IMR-90 (cell line): ENCODE results near the gene ANKRD33B. TPM values are rescaled to one million over a fixed set of nuclear protein-coding genes. Genes with fewer than 3 reads are reported as not detected.
"Not testable (repeated sequence)": the region's sequence is repeated elsewhere in the genome, so short reads cannot be mapped to it uniquely, and the experiment has no call there.

Experiments
- ATAC-seq: fragments of 200-7000 bp; cut with Tn5 transposase; 2 replicates; pipeline ENCODE4 v1.9.1; 2020; ENCODE audit warnings: low read depth, mild to moderate bottlenecking, moderate library complexity
- BruUV-seq: library from RNA; stranded (reverse); fragments of 400-500 nt; replicated peaks from 2 replicates; lab custom pipeline; 2021; lab: Mats Ljungman, UMichigan
- CTCF ChIA-PET: fragments of 300-600 bp; formaldehyde crosslinking; extraction: SDS; loops from one replicate; lab custom pipeline; 2021; ENCODE audit warnings: antibody characterized with exemption; lab: Yijun Ruan, JAX
- POLR2A ChIA-PET: fragments of 300-600 bp; sonication (Branson Sonifier 250); formaldehyde crosslinking; loops from one replicate; lab custom pipeline; 2022; ENCODE audit warnings: antibody characterized with exemption; ENCODE audit not compliant: unreplicated experiment; lab: Charles Lee
- DNase-seq: peaks from one replicate; pipeline ENCODE4 v3.0.0; 2013
- H2AFZ ChIP-seq: replicated peaks from 2 replicates; pipeline ENCODE3; 2013; ENCODE audit warnings: low read length, mild to moderate bottlenecking; ENCODE audit not compliant: poor library complexity
- H2AK5ac ChIP-seq: 2 replicates; pipeline ENCODE4 v1.6.1; 2013; ENCODE audit warnings: low read depth, low read length, inconsistent platforms
- H2AK9ac ChIP-seq: replicated peaks from 2 replicates; pipeline ENCODE3; 2013; ENCODE audit warnings: mild to moderate bottlenecking, low read depth, low read length, moderate library complexity; ENCODE audit not compliant: poor library complexity
- H2BK120ac ChIP-seq: 2 replicates; pipeline ENCODE4 v1.6.1; 2013; ENCODE audit warnings: low read depth, low read length, inconsistent platforms
- H2BK15ac ChIP-seq: 3 replicates; pipeline ENCODE4 v1.6.1; 2013; ENCODE audit warnings: low read depth, low read length, inconsistent platforms
- H2BK20ac ChIP-seq: 2 replicates; pipeline ENCODE4 v1.6.1; 2013; ENCODE audit warnings: low read depth, mild to moderate bottlenecking, inconsistent platforms, low read length, moderate library complexity
- H2BK5ac ChIP-seq: 2 replicates; pipeline ENCODE4 v1.6.1; 2013; ENCODE audit warnings: mild to moderate bottlenecking, low read depth, low read length, inconsistent platforms; ENCODE audit not compliant: poor library complexity, severe bottlenecking
- H3K14ac ChIP-seq: replicated peaks from 2 replicates; pipeline ENCODE4 v1.6.1; 2013; ENCODE audit warnings: low read depth, low read length, inconsistent platforms
- H3K18ac ChIP-seq: 2 replicates; pipeline ENCODE4 v1.6.1; 2013; ENCODE audit warnings: low read depth, low read length, control low read depth
- H3K23ac ChIP-seq: 2 replicates; pipeline ENCODE4 v1.6.1; 2013; ENCODE audit warnings: low read depth, low read length, inconsistent platforms
- H3K27ac ChIP-seq: 2 replicates; pipeline ENCODE4 v1.5.1; 2013; ENCODE audit warnings: mild to moderate bottlenecking, control low read depth, low read length; ENCODE audit not compliant: insufficient read depth
- H3K27me3 ChIP-seq: 2 replicates; pipeline ENCODE4 v1.6.1; 2013; ENCODE audit warnings: low read length; ENCODE audit not compliant: control insufficient read depth, insufficient read depth
- H3K36me3 ChIP-seq: 2 replicates; pipeline ENCODE4 v1.6.1; 2013; ENCODE audit warnings: low read length, mixed read lengths; ENCODE audit not compliant: control insufficient read depth, insufficient read depth
- H3K4ac ChIP-seq: 2 replicates; pipeline ENCODE4 v1.6.1; 2013; ENCODE audit warnings: low read depth, low read length, inconsistent platforms
- H3K4me1 ChIP-seq: 2 replicates; pipeline ENCODE4 v1.6.1; 2013; ENCODE audit warnings: low read length, mixed read lengths; ENCODE audit not compliant: control insufficient read depth, insufficient read depth
- H3K4me2 ChIP-seq: 2 replicates; pipeline ENCODE4 v1.6.1; 2013; ENCODE audit warnings: low read depth, mild to moderate bottlenecking, control low read depth, low read length, moderate library complexity
- H3K4me3 ChIP-seq: 2 replicates; pipeline ENCODE4 v1.5.1; 2013; ENCODE audit warnings: low read depth, mild to moderate bottlenecking, control low read depth, low read length, moderate library complexity; ENCODE audit not compliant: insufficient read depth
- H3K56ac ChIP-seq: 2 replicates; pipeline ENCODE4 v1.6.1; 2013; ENCODE audit warnings: low read length, inconsistent platforms; ENCODE audit not compliant: insufficient read depth; ENCODE audit errors: extremely low read depth
- H3K79me1 ChIP-seq, 2 experiments: 2 replicates each; pipeline ENCODE4 v1.6.1; 2013; ENCODE audit warnings: low read length in 2 of 2, inconsistent platforms in 1 of 2, low read depth in 1 of 2
- H3K9ac ChIP-seq: 2 replicates; pipeline ENCODE4 v1.6.1; 2013; ENCODE audit warnings: low read depth, low read length, control low read depth
- H3K9me1 ChIP-seq: 2 replicates; pipeline ENCODE4 v1.6.1; 2013; ENCODE audit warnings: low read length, inconsistent platforms; ENCODE audit not compliant: insufficient read depth
- H3K9me3 ChIP-seq: 2 replicates; pipeline ENCODE4 v1.6.1; 2013; ENCODE audit warnings: low read length; ENCODE audit not compliant: control insufficient read depth, insufficient read depth
- H4K20me1 ChIP-seq: 2 replicates; pipeline ENCODE4 v1.6.1; 2013; ENCODE audit warnings: low read length, inconsistent platforms; ENCODE audit not compliant: insufficient read depth
- H4K5ac ChIP-seq: 2 replicates; pipeline ENCODE4 v1.6.1; 2013; ENCODE audit warnings: mild to moderate bottlenecking, low read depth, low read length, control low read depth
- H4K8ac ChIP-seq, 2 experiments: 2 replicates each; pipeline ENCODE4 v1.6.1; 2013; ENCODE audit warnings: low read depth in 2 of 2, low read length in 2 of 2, control low read depth in 1 of 2, inconsistent platforms in 1 of 2
- H4K91ac ChIP-seq: 2 replicates; pipeline ENCODE4 v1.6.1; 2013; ENCODE audit warnings: low read depth, low read length, inconsistent platforms; ENCODE audit not compliant: insufficient read depth
- whole genome bisulfite sequencing, 2 experiments: methylation state at CpG; one replicate each; pipeline versions ENCODE4 v1.1.5 to v1.1.7; 2013; ENCODE audit warnings: missing lambda C conversion rate in 2 of 2; ENCODE audit not compliant: insufficient read length in 1 of 2; ENCODE audit errors: extremely low coverage in 2 of 2; 5-methylcytosine and 5-hydroxymethylcytosine counted together
- dilution Hi-C: fragments of 300-500 bp; cut with HindIII; formaldehyde crosslinking; loops from one replicate; pipeline ENCODE4 v1.14.3; 2018; ENCODE audit warnings: low sequenced_read_pairs; ENCODE audit not compliant: unreplicated experiment
- in situ Hi-C: fragments of 300-500 bp; cut with MboI; formaldehyde crosslinking; loops from 3 replicates; pipeline ENCODE4 v1.14.3; 2019; ENCODE audit warnings: low sequenced_read_pairs, inconsistent platforms, mixed read lengths
- intact Hi-C: fragments of 100-400 bp; cut with micrococcal nuclease; formaldehyde crosslinking; loops from 2 replicates; pipeline ENCODE4 v1.10.0; 2022
- polyA plus RNA-seq, 3 experiments: library from polyadenylated mRNA; depleted of rRNA; stranded (reverse); fragments of >200 nt; gene quantifications; 2 replicates each; pipeline ENCODE4 v1.2.3, GENCODE V29; 2012; ENCODE audit warnings: low replicate concordance in 1 of 3
- total RNA-seq: library from RNA; depleted of rRNA; stranded (reverse); fragments of >200 nt; gene quantifications from 2 replicates; pipeline ENCODE4 v1.2.3, GENCODE V29; 2012

Gene ANKRD33B
- total and polyA plus RNA-seq, 2 of the 4 experiments (the other 2 are of a cell fraction): 2.5 to 3.3 TPM

- H4K5ac ChIP-seq, H3K27ac ChIP-seq, H3K27me3 ChIP-seq, ATAC-seq, H2BK120ac ChIP-seq, H3K9me3 ChIP-seq, intact Hi-C loops, H3K18ac ChIP-seq, dilution Hi-C loops, H2AK5ac ChIP-seq, H3K36me3 ChIP-seq, H3K4ac ChIP-seq, H3K9ac ChIP-seq, BruUV-seq, H3K4me3 ChIP-seq, H2BK5ac ChIP-seq, H3K56ac ChIP-seq, CTCF ChIA-PET, H4K8ac ChIP-seq, H2BK15ac ChIP-seq, H4K91ac ChIP-seq, in situ Hi-C loops, H2AK9ac ChIP-seq, DNase-seq, POLR2A ChIA-PET, H2BK20ac ChIP-seq, H3K23ac ChIP-seq, H2AFZ ChIP-seq: not testable (repeated sequence)
- H4K20me1 ChIP-seq: peaks cover 28% of the 10 kb centered on the region; the same call in 1 of the 2 replicates
- no CpG with 5 or more reads among the region's 9 CpGs for WGBS, 2 experiments
- H3K9me1 ChIP-seq: peaks cover 23% of the 10 kb centered on the region
- H3K79me1 ChIP-seq: peaks cover 21 to 65% of the 10 kb centered on the region in 2 experiments
- peak overlapping the region; percentile 45; the same call in 1 of the 2 replicates for H3K4me2 ChIP-seq
- H3K14ac ChIP-seq: peak overlapping the region; percentile 14; the same call in 1 of the 2 replicates
- H3K4me1 ChIP-seq: peaks cover 24% of the 10 kb centered on the region
Measured at GRCh38 chr5:10606632-10607022, 42.8 kb downstream of the ANKRD33B start.
